GM06990 (cell line): Measurements from ENCODE around the gene UBA6.

Experiments
- DNase-seq: peaks from one replicate; pipeline ENCODE4 v3.0.0-alpha.2; 2011; ENCODE audit not compliant: insufficient read length; ENCODE audit errors: extremely low read depth
- H3K27me3 ChIP-seq: replicated peaks from 2 replicates; pipeline ENCODE4 v1.6.0; 2011; ENCODE audit warnings: low read length; ENCODE audit not compliant: control insufficient read depth, insufficient read depth
- H3K36me3 ChIP-seq: 2 replicates; pipeline ENCODE4 v1.5.1; 2011; ENCODE audit warnings: low read length; ENCODE audit not compliant: control insufficient read depth, insufficient read depth
- H3K4me3 ChIP-seq: replicated peaks from 2 replicates; pipeline ENCODE4 v1.5.1; 2011; ENCODE audit warnings: low read depth, mild to moderate bottlenecking, control low read depth, low read length
- CTCF ChIP-seq: IDR thresholded peaks from 2 replicates; pipeline ENCODE4 v1.5.1; 2011; ENCODE audit warnings: low read length, control low read depth, mild to moderate bottlenecking, inconsistent platforms; ENCODE audit not compliant: insufficient read depth, poor library complexity, severe bottlenecking

The UBA6 gene

GRCh38 chr4:67575232-67576058 is 125.5 kb downstream of the UBA6 start:
- no peak for TF ChIP-seq CTCF
- Histone ChIP-seq H3K4me3 (peak overlapping the region; percentile 49), H3K27me3 (no peaks in the 10 kb centered on the region), H3K36me3 (no peaks in the 10 kb centered on the region; the same call in 1 of the 2 replicates)
- peak; percentile 64 for DNase-seq

GRCh38 chr4:67573193-67573592 is 127.8 kb downstream of the UBA6 start:
- H3K4me3 ChIP-seq = no peak overlapping the region
- no peaks in the 10 kb centered on the region for H3K36me3 ChIP-seq
- DNase-seq = no peak

GRCh38 chr4:67571975-67572374 is 129.0 kb downstream of the UBA6 start:
- Histone ChIP-seq H3K4me3 (no peak overlapping the region), H3K36me3 (no peaks in the 10 kb centered on the region), H3K27me3 (no peaks in the 10 kb centered on the region)
- no peak for DNase-seq
- no peak for TF ChIP-seq CTCF

More at GRCh38 chr4:67573193-67573592, 127.8 kb downstream of the UBA6 start:
- H3K27me3 ChIP-seq = no peaks in the 10 kb centered on the region
- TF ChIP-seq CTCF = no peak

- no peak overlapping the region for H3K4me3 ChIP-seq
- H3K36me3 ChIP-seq = no peaks in the 10 kb centered on the region
- no peak for DNase-seq
- H3K27me3 ChIP-seq = no peaks in the 10 kb centered on the region
- TF ChIP-seq CTCF = no peak
Observed at GRCh38 chr4:67570537-67570936, 130.4 kb downstream of the UBA6 start.

GRCh38 chr4:67568820-67569219 is 132.1 kb downstream of the UBA6 start:
- H3K36me3 ChIP-seq = no peaks in the 10 kb centered on the region
- H3K27me3 ChIP-seq = no peaks in the 10 kb centered on the region
- no peak overlapping the region for H3K4me3 ChIP-seq
- DNase-seq = no peak
- no peak for TF ChIP-seq CTCF

- no peak for TF ChIP-seq CTCF
- Histone ChIP-seq H3K36me3 (no peaks in the 10 kb centered on the region), H3K27me3 (no peaks in the 10 kb centered on the region), H3K4me3 (no peak overlapping the region)
- no peak for DNase-seq
Observed at GRCh38 chr4:67566335-67566734, 134.6 kb downstream of the UBA6 start.
